Mucosa of descending colon (tissue), 3 donors: ENCODE results near the gene THBD. TPM values are rescaled to one million over a fixed set of nuclear protein-coding genes. Genes with fewer than 3 reads are reported as not detected.

Experiments
- ATAC-seq: fragments of 200-7000 bp; cut with Tn5 transposase; one replicate; pipeline ENCODE4 v1.9.1; 2020; ENCODE audit warnings: mild to moderate bottlenecking, moderate library complexity
- DNase-seq, 3 donors: peaks; one replicate each; pipeline ENCODE4 v3.0.0-alpha.2; 2020
- H3K36me3 ChIP-seq: fragments of 200-600 bp; one replicate; pipeline ENCODE4 v1.8.0; 2021; ENCODE audit warnings: low read depth, mild to moderate bottlenecking
- H3K4me1 ChIP-seq: fragments of 200-600 bp; one replicate; pipeline ENCODE4 v1.8.0; 2021; ENCODE audit warnings: low read depth, mild to moderate bottlenecking
- H3K4me3 ChIP-seq: fragments of 200-600 bp; one replicate; pipeline ENCODE4 v1.8.0; 2021; ENCODE audit warnings: mild to moderate bottlenecking
- H3K9me3 ChIP-seq: fragments of 200-600 bp; one replicate; pipeline ENCODE4 v1.8.0; 2021; ENCODE audit warnings: mild to moderate bottlenecking
- intact Hi-C, 2 donors: fragments of 100-400 bp; cut with DNase I in 1 of 2; cut with micrococcal nuclease in 1 of 2; formaldehyde crosslinking; loops; one replicate each; pipeline versions ENCODE4 v1.11.0 to v1.11.1; 2022; cut with DNase I, micrococcal nuclease
- total RNA-seq, 3 donors: library from RNA; stranded (reverse); fragmentation: NEBNext Ultra II Directional in 2 of 3; extraction: Animal tissue kit (Norgen Biotek cat#: 25700) in 2 of 3; gene quantifications; one replicate each; pipeline versions ENCODE4 v1.2.1 to v1.2.4, GENCODE V29; 2021 to 2023
- TF ChIP-seq, protein P1 (sequence below): fragments of 200-600 bp; IDR thresholded peaks from one replicate; pipeline ENCODE4 v1.8.0; 2022; ENCODE audit warnings: antibody characterized with exemption, mild to moderate bottlenecking
- donor health status: DM: no; HTN: no; CAD: no; lungs with moderate emphysema.
- donor health status: DM: no; HTN: no; CAD: no.
- donor health status: DM: no; HTN: yes; CAD: no.

The THBD gene
- total RNA-seq, 3 donors from 2014 or later = 1.8 to 8.8 (median 5.9) TPM

- TF ChIP-seq, protein P1, sequence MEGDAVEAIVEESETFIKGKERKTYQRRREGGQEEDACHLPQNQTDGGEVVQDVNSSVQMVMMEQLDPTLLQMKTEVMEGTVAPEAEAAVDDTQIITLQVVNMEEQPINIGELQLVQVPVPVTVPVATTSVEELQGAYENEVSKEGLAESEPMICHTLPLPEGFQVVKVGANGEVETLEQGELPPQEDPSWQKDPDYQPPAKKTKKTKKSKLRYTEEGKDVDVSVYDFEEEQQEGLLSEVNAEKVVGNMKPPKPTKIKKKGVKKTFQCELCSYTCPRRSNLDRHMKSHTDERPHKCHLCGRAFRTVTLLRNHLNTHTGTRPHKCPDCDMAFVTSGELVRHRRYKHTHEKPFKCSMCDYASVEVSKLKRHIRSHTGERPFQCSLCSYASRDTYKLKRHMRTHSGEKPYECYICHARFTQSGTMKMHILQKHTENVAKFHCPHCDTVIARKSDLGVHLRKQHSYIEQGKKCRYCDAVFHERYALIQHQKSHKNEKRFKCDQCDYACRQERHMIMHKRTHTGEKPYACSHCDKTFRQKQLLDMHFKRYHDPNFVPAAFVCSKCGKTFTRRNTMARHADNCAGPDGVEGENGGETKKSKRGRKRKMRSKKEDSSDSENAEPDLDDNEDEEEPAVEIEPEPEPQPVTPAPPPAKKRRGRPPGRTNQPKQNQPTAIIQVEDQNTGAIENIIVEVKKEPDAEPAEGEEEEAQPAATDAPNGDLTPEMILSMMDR = no peak
- Histone ChIP-seq H3K36me3 (no peaks in the 10 kb centered on the region), H3K4me3 (no peak overlapping the region), H3K9me3 (no peaks in the 10 kb centered on the region), H3K4me1 (no peaks in the 10 kb centered on the region)
- ATAC-seq (no peak), DNase-seq (no peak)
- intact Hi-C loops = no loop called here
Measured at GRCh38 chr20:23061262-23061661, 11.8 kb upstream of the THBD start.

GRCh38 chr20:23060629-23061028 is 11.2 kb upstream of the THBD start:
- no peaks in the 10 kb centered on the region for H3K36me3 ChIP-seq
- ATAC-seq (no peak), DNase-seq (no peak)
- H3K9me3 ChIP-seq = no peaks in the 10 kb centered on the region
- H3K4me1 ChIP-seq = no peaks in the 10 kb centered on the region
- intact Hi-C loops = no loop called here
- TF ChIP-seq, protein P1 = no peak
- no peak overlapping the region for H3K4me3 ChIP-seq

DNA sequence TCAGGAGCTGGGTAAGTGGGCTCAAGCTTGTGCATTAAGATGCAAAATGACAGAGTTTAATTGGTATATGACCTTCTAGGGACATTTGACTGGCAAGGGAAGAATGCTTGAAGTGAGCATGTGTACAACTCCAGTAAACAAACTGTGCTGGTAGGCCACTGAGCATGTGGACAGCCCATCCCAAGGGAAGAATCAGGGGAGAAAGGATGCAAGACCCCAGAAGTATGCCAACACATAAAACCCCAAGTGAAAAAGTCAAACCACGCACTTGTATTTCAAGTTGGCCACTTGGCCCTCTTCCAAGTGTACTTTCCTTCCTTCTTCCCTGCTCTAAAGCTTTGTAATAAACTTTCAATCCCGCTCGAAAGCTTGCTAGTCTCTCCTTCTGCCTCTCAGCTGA is 10.4 kb upstream of the THBD start:
- intact Hi-C loops = no loop called here
- H3K36me3 ChIP-seq = no peaks in the 10 kb centered on the region
- TF ChIP-seq, protein P1 = no peak
- no peak overlapping the region for H3K4me3 ChIP-seq
- no peaks in the 10 kb centered on the region for H3K9me3 ChIP-seq
- no peak for DNase-seq
- ATAC-seq = no peak
- no peaks in the 10 kb centered on the region for H3K4me1 ChIP-seq

DNA sequence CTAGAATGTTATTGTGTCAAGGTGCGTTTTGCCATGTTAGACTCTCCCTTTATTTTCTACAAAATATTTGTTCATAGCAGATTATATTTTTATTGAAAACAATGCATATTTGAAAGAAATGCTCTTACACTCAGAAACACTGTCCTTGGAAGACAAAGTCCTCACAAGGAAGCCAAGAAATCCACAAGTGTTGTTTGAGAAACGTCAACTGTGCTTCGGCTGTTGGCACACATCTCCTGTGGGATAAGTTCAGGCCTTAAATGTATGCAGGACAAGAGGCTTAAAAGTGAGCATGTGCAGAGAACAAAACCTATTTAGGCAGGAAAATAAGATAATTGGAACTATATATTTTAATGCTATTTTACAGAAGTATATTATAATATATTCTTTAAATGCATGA is 9.5 kb upstream of the THBD start:
- intact Hi-C loops = no loop called here
- Histone ChIP-seq H3K4me1 (no peaks in the 10 kb centered on the region), H3K9me3 (no peaks in the 10 kb centered on the region), H3K4me3 (no peak overlapping the region), H3K36me3 (no peaks in the 10 kb centered on the region)
- ATAC-seq = no peak
- TF ChIP-seq, protein P1 = no peak
- DNase-seq = no peak

GRCh38 chr20:23058240-23058639 is 8.8 kb upstream of the THBD start:
- Histone ChIP-seq H3K4me1 (no peaks in the 10 kb centered on the region), H3K36me3 (no peaks in the 10 kb centered on the region), H3K4me3 (no peak overlapping the region), H3K9me3 (no peaks in the 10 kb centered on the region)
- ATAC-seq (no peak), DNase-seq (no peak)
- intact Hi-C loops = no loop called here
- TF ChIP-seq, protein P1 = no peak

DNA sequence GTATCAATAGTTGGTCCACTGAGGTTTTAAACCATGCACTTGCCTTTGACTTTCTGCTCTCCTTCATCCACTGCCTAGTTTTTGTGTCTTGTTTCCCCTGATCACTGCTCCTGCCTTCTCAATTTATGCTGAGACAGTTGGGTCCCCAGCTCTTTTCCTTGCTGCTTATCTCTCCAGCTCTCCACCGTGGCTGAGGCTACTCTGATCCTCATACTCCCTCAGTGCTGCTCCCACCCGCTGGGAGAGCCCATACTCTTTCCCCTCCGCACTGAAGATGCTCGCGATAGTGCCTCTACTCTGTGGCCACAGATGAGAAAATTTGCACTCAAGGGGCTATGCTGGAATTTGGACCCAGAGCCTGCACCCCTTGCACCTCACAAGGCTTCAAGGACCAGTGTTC is 3.4 kb upstream of the THBD start:
- H3K36me3 ChIP-seq = no peaks in the 10 kb centered on the region
- ATAC-seq (no peak), DNase-seq (no peak)
- no peaks in the 10 kb centered on the region for H3K9me3 ChIP-seq
- H3K4me1 ChIP-seq = peaks cover 15% of the 10 kb centered on the region
- intact Hi-C loops = no loop called here
- H3K4me3 ChIP-seq = no peak overlapping the region
- TF ChIP-seq, protein P1 = no peak
